Right lung (tissue), 5 donors: ENCODE data around the gene DHX35. TPM values are rescaled to one million over a fixed set of nuclear protein-coding genes. Genes with fewer than 3 reads are reported as not detected.
"Not testable (repeated sequence)": the region's sequence is repeated elsewhere in the genome, so short reads cannot be mapped to it uniquely, and the experiment has no call there.

Experiments
- DNase-seq, 2 donors: peaks; one replicate each; pipeline ENCODE4 v3.0.0-alpha.2; 2013
- polyA plus RNA-seq, 5 donors: library from polyadenylated mRNA; unstranded; fragments of 120-200 nt; gene quantifications; one replicate each; pipeline versions ENCODE4 v1.2.1 to v1.2.3, GENCODE V29; 2013; ENCODE audit warnings: inconsistent platforms in 1 of 5, low replicate concordance in 1 of 5; ENCODE audit not compliant: insufficient read length in 5 of 5, insufficient read depth in 1 of 5

DHX35 gene
- polyA plus RNA-seq, 5 donors: 15.5 to 17.6 (median 16.6) TPM

GRCh38 chr20:38973645-38974044, 11.5 kb downstream of the DHX35 start:
- DNase-seq: no peak

- no peak for DNase-seq
Measured at GRCh38 chr20:38975539-38976120, 13.5 kb downstream of the DHX35 start.

GRCh38 chr20:38979434-38979833, 17.3 kb downstream of the DHX35 start:
- DNase-seq: no peak

- no peak for DNase-seq
Measured at GRCh38 chr20:38979842-38980241, 17.7 kb downstream of the DHX35 start.

GRCh38 chr20:38982291-38982690, 20.1 kb downstream of the DHX35 start:
- DNase-seq: no peak

- no peak for DNase-seq
Measured at GRCh38 chr20:38985060-38985459, 22.9 kb downstream of the DHX35 start.

GRCh38 chr20:38985603-38986170, 23.5 kb downstream of the DHX35 start:
- no peak for DNase-seq

- no peak for DNase-seq
Measured at GRCh38 chr20:38986663-38987062, 24.5 kb downstream of the DHX35 start.

GRCh38 chr20:38987777-38988176, 25.6 kb downstream of the DHX35 start:
- no peak for DNase-seq

GRCh38 chr20:38990728-38991127, 28.6 kb downstream of the DHX35 start:
- DNase-seq: no peak

GRCh38 chr20:38991814-38992704, 29.9 kb downstream of the DHX35 start:
- DNase-seq: no peak

- DNase-seq: no peak
Measured at GRCh38 chr20:38995536-38996044, 33.4 kb downstream of the DHX35 start.

- not testable (repeated sequence) for DNase-seq
Measured at GRCh38 chr20:38996866-38997265, 34.7 kb downstream of the DHX35 start.

GRCh38 chr20:38997622-38998021, 35.5 kb downstream of the DHX35 start:
- DNase-seq: no peak

GRCh38 chr20:38999217-38999616, 37.1 kb downstream of the DHX35 start:
- DNase-seq: no peak

- DNase-seq: no peak
Measured at GRCh38 chr20:38999965-39000910, 38.1 kb downstream of the DHX35 start.

GRCh38 chr20:39004508-39004907, 42.4 kb downstream of the DHX35 start:
- peak in 1 of 2 donors; percentile 27 for DNase-seq

- DNase-seq: no peak
Measured at GRCh38 chr20:39009348-39009747, 47.2 kb downstream of the DHX35 start.

GRCh38 chr20:39010496-39010895, 48.4 kb downstream of the DHX35 start:
- no peak for DNase-seq

GRCh38 chr20:39013662-39014109, 51.5 kb downstream of the DHX35 start:
- no peak for DNase-seq

GRCh38 chr20:39016041-39016440, 53.9 kb downstream of the DHX35 start:
- DNase-seq: no peak
